ES-I3 (cell line): Measurements from ENCODE around the gene ZNF79.

Experiments used
- H3K36me3 ChIP-seq: 2 replicates; pipeline ENCODE4 v1.6.1; 2013; ENCODE audit warnings: mild to moderate bottlenecking, low read length, control low read depth, moderate library complexity; ENCODE audit not compliant: insufficient read depth
- H3K4me1 ChIP-seq: 2 replicates; pipeline ENCODE4 v1.6.1; 2013; ENCODE audit warnings: mild to moderate bottlenecking, control low read depth, low read length; ENCODE audit not compliant: insufficient read depth
- H3K9ac ChIP-seq: 2 replicates; pipeline ENCODE4 v1.6.1; 2013; ENCODE audit warnings: low read depth, mild to moderate bottlenecking, low read length, moderate library complexity
- H3K9me3 ChIP-seq: 2 replicates; pipeline ENCODE4 v1.6.1; 2013; ENCODE audit warnings: mild to moderate bottlenecking, low read length, moderate library complexity; ENCODE audit not compliant: control insufficient read depth, insufficient read depth

Gene ZNF79

GRCh38 chr9:127423934-127424675 is at the start of gene ZNF79:
TSS of gene ZNF79 (plus strand) at chr9:127424382. CDS start at chr9:127424788, 406 bp downstream.
- Histone ChIP-seq H3K4me1 (peaks cover 12% of the 10 kb centered on the region), H3K36me3 (peaks cover 7% of the 10 kb centered on the region; the same call in 1 of the 2 replicates), H3K9ac (peak within 1 kb of the TSS; percentile 98), H3K9me3 (no peaks in the 10 kb centered on the region)

DNA sequence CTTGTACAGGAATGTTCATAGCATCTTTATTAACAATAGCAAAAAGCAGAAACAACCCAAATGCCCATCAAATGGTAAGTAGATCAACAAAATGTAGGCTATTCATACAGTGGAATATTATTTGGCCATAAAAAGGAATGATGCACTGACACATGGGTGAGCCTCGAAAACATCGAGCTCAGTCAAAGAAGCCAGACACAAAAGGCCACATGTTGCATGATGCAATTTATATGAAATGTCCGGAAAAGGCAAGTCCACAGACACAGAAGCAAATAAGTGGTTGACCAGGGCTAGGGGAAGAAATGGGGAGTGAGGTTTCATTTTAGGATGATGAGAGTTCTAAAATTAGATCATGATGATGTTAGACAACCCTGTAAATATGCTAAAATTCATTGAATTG is 43.7 kb upstream of the ZNF79 start:
- no peaks in the 10 kb centered on the region for H3K36me3 ChIP-seq
- H3K9me3 ChIP-seq, result no peaks in the 10 kb centered on the region
- H3K9ac ChIP-seq, result no peak overlapping the region
- no peaks in the 10 kb centered on the region for H3K4me1 ChIP-seq

GRCh38 chr9:127382541-127382940 is 41.6 kb upstream of the ZNF79 start:
- H3K4me1 ChIP-seq, result no peaks in the 10 kb centered on the region
- no peak overlapping the region for H3K9ac ChIP-seq
- no peaks in the 10 kb centered on the region for H3K36me3 ChIP-seq
- no peaks in the 10 kb centered on the region for H3K9me3 ChIP-seq

DNA sequence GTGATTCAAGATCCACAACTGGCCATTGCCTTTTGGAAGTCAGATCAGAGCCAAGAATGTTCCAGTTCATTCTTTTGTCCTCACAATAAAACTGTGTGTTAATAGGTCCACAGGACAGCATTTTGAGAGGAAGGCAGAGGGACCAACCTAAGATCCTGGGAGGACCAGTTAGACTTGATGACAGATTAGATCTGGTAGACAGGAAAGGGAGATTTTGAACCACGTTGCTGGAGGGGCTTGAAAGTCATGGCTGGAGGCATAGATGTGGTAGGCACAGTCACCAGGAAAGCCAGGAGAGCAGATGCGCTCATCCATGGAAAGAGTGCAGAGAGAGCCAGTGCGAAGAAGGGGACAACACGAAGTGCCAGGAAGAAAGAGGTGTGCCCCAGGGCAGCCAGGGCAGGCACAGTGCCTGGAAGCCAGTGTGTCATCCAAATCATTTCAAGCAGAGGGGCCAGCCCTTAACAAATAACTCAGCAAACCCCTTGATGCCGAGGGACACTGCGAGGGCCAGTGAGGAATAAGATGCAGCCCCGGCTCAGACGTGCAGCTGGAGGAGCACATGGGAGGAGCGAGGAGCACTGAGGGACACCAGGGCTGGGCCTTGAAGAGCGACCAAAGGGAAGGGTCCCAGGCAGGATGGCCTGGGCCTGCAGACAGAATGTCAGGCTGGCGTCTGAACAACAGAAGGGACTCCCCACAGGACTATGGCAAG is 40.0 kb upstream of the ZNF79 start:
- Histone ChIP-seq H3K36me3 (no peaks in the 10 kb centered on the region), H3K4me1 (peaks cover 11% of the 10 kb centered on the region), H3K9ac (no peak overlapping the region), H3K9me3 (no peaks in the 10 kb centered on the region)

GRCh38 chr9:127384901-127385300 is 39.3 kb upstream of the ZNF79 start:
- H3K9me3 ChIP-seq, result no peaks in the 10 kb centered on the region
- no peak overlapping the region for H3K9ac ChIP-seq
- no peaks in the 10 kb centered on the region for H3K36me3 ChIP-seq
- peaks cover 11% of the 10 kb centered on the region for H3K4me1 ChIP-seq

- H3K4me1 ChIP-seq, result peaks cover 18% of the 10 kb centered on the region
- no peaks in the 10 kb centered on the region for H3K9me3 ChIP-seq
- no peaks in the 10 kb centered on the region for H3K36me3 ChIP-seq
- no peak overlapping the region for H3K9ac ChIP-seq
These were observed 37.9 kb upstream of the ZNF79 start for GRCh38 chr9:127386249-127386648.

GRCh38 chr9:127386981-127387380 is 37.2 kb upstream of the ZNF79 start:
- H3K9ac ChIP-seq, result no peak overlapping the region
- peaks cover 18% of the 10 kb centered on the region for H3K4me1 ChIP-seq
- no peaks in the 10 kb centered on the region for H3K36me3 ChIP-seq
- H3K9me3 ChIP-seq, result no peaks in the 10 kb centered on the region

GRCh38 chr9:127388037-127388855 is 35.9 kb upstream of the ZNF79 start:
- Histone ChIP-seq H3K36me3 (no peaks in the 10 kb centered on the region), H3K4me1 (peaks cover 18% of the 10 kb centered on the region), H3K9ac (no peak overlapping the region), H3K9me3 (no peaks in the 10 kb centered on the region)

- H3K9me3 ChIP-seq, result no peaks in the 10 kb centered on the region
- peaks cover 18% of the 10 kb centered on the region for H3K4me1 ChIP-seq
- no peaks in the 10 kb centered on the region for H3K36me3 ChIP-seq
- H3K9ac ChIP-seq, result no peak overlapping the region
These were observed 35.3 kb upstream of the ZNF79 start for GRCh38 chr9:127388856-127389238.

DNA sequence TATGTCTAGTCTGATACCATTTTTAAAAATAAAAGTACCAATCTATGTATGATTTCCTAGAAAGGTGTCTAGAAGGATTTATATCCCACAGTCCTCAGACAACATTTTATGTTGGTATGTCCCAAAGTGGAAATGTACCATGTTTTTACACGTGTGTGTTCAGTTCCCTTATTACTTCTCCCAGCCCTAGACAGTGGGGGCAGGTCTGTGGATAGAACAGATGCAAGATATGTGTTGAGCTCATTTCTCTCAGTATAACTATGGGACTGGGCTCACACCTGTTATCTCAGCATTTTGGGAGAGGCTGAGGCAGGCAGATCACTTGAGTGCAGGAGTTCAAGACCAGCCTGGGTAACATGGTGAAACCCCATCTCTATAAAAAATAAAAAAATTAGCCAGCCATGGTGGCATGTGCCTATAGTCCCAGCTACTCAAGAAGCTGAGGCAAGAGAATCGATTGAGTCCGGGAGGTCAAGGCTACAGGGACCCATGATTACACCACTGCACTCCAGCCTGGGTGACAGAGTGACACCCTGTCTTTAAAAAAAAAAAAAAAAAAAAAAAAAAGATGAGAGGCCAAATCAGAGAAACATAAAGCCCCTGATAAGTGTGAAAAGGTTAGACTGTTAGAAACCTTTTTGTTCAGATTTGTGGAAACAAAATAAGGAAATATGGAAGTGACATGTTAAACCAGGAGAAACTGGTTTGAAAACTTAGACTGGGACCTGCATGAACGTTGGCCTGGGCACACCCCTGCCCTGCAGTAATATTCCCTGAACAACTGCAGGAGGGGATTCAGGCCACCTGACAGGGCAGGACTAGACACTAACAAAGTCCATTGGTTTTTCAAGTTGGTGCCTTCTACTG is 34.6 kb upstream of the ZNF79 start:
- Histone ChIP-seq H3K36me3 (no peaks in the 10 kb centered on the region), H3K9ac (no peak overlapping the region), H3K4me1 (peaks cover 18% of the 10 kb centered on the region), H3K9me3 (no peaks in the 10 kb centered on the region)

DNA sequence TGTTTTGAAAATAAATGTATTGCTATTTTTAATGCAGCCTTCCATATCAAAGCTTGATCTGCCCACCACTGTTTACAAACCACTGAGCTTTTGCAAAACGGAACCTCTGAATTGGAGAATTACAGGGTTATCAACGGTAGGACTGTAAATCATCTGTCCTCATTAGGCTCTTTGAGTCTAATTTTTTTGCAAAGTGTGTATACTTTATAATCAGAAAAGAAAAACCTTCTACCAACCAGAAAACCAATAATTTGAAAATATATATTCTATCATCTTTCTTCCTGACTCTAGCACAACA is 34.0 kb upstream of the ZNF79 start:
- Histone ChIP-seq H3K36me3 (no peaks in the 10 kb centered on the region), H3K9ac (no peak overlapping the region), H3K9me3 (no peaks in the 10 kb centered on the region), H3K4me1 (peaks cover 18% of the 10 kb centered on the region)

GRCh38 chr9:127390563-127390962 is 33.6 kb upstream of the ZNF79 start:
- H3K4me1 ChIP-seq, result peaks cover 18% of the 10 kb centered on the region
- no peaks in the 10 kb centered on the region for H3K36me3 ChIP-seq
- H3K9me3 ChIP-seq, result no peaks in the 10 kb centered on the region
- H3K9ac ChIP-seq, result no peak overlapping the region

GRCh38 chr9:127392166-127392565 is 32.0 kb upstream of the ZNF79 start:
- H3K4me1 ChIP-seq, result peaks cover 18% of the 10 kb centered on the region
- no peak overlapping the region for H3K9ac ChIP-seq
- no peaks in the 10 kb centered on the region for H3K9me3 ChIP-seq
- no peaks in the 10 kb centered on the region for H3K36me3 ChIP-seq

- H3K36me3 ChIP-seq, result no peaks in the 10 kb centered on the region
- H3K9me3 ChIP-seq, result no peaks in the 10 kb centered on the region
- peaks cover 18% of the 10 kb centered on the region for H3K4me1 ChIP-seq
- no peak overlapping the region for H3K9ac ChIP-seq
These were observed 31.2 kb upstream of the ZNF79 start for GRCh38 chr9:127392976-127393375.
